Measurements from ENCODE around the gene MORF4L1.
"Not testable (repeated sequence)": the region's sequence is repeated elsewhere in the genome, so short reads cannot be mapped to it uniquely, and the experiment has no call there.

The MORF4L1 gene

DNA sequence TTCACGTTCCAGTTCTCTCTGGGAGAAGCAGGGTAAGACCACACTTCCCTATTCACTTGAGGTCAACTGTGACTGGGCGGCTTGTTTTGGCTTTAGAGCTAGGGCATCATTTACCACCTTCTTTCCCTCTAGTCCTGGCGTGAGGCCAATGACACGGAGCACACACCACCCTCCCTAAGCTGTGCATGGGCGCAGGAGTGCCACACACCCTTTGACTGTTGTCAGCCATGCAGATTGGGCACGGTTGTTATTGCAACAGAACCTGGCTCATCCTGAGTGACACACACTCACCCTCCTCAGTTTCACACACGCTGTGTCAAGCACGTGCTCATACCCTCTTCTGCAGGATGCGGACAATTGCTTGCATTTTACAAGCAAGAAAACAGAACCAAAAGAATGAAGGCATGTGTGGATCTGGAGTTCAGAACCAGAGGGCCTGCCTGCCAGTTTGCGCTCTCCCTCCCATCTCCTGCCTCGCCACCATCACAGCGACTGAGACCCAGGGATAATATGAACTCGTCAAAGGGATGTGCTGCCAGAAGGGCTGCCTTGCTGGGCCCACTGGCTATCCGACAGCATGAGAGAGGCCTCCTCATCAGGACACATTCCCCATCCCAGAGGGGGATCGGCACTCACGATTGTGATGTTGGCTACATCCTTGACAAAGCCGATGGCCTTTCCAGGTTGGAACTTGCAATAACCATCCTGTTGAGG, 54.5 kb downstream of the MORF4L1 start:
- DNase-seq, result no peak

DNA sequence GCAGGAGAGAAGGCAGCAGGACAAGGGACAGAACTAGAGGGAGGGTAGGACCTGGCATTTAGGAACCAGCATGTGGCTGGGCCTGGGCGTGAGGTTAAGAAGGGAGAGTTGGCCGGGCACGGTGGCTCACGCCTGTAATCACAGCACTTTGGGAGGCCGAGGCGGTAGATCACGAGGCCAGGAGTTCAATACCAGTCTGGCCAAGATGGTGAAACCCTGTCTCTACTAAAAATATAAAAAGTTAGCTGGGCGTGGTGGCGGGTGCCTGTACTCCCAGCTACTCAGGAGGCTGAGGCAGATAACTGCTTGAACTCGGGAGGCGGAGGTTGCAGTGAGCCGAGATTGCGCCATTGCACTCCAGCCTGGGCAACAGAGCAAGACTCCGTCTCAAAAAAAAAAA, 55.5 kb downstream of the MORF4L1 start:
- not testable (repeated sequence) for DNase-seq

GRCh38 chr15:78928616-78929093, 56.0 kb downstream of the MORF4L1 start:
- DNase-seq, result no peak

DNA sequence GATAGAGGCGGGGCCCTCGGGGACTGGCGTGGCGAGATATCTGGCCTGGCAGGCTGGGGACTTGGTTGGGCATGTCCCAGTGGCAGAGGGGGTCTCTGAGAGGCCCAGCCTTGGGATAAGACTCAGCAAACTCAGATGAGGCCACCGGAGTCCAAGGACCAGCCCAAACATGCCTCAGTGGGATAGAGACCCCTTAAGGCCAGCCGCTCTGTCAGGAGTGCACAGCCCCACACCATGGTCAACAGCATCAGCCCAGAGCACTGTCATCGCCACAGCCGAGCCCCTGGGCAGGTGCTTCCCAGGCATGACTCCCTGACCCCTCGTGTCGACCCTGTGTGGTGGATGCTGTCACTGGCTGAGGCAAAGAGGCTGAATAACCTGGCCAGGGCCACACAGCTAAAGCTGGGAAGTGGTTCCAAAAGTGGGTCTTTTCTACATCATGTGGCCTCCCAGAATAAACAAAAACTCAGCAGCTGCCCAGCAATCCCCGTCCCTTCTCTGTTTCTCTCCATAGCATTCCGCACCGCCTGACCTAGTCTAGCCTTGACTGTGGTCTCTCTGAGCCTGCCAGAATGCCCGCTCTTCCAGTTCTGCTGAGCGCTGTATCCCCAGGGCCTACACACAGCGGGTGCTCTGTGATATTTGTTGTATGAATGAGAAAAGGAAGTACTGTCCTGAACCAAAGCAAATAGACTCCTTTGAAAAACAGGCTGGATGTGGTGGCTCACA, 57.0 kb downstream of the MORF4L1 start:
- DNase-seq, result no peak

DNA sequence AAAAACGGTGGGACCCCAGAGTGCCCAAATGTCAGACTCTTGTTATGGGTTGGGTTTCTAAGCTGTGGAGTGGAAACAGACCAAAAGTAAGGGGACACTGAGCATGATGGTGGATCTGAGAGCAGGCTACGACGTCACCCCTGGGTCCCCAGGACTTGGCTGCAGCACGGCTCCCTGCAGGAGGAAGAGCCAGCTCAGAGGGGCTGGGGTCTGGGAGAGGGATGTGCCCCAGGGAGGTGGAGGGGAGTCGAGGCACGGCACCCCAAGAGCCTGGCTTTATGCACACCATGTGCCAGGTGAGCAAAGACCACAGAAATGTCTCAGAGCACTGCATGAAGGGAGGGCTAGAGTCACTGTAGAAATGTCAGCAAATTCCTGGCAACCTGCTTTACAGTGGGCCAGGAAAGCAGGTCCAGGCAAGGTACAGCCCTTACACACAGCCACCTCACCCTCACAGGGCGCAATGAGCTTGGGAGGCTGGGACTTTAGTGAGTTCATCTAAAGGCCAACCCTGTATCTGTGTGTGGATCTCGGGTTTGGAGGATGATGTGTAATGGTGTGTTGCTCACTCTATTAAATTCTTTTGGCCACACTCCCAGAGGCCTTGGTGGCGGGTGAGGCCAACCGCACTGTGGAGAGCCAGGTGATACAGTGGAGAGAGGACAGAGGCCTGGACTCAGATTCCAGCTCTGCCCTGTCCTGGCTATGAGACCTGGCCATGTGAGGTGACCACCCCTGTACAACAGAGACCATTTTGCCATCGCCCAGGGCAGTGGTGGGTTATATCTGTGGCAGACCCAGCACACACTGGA, 58.1 kb downstream of the MORF4L1 start:
- DNase-seq, result no peak

DNA sequence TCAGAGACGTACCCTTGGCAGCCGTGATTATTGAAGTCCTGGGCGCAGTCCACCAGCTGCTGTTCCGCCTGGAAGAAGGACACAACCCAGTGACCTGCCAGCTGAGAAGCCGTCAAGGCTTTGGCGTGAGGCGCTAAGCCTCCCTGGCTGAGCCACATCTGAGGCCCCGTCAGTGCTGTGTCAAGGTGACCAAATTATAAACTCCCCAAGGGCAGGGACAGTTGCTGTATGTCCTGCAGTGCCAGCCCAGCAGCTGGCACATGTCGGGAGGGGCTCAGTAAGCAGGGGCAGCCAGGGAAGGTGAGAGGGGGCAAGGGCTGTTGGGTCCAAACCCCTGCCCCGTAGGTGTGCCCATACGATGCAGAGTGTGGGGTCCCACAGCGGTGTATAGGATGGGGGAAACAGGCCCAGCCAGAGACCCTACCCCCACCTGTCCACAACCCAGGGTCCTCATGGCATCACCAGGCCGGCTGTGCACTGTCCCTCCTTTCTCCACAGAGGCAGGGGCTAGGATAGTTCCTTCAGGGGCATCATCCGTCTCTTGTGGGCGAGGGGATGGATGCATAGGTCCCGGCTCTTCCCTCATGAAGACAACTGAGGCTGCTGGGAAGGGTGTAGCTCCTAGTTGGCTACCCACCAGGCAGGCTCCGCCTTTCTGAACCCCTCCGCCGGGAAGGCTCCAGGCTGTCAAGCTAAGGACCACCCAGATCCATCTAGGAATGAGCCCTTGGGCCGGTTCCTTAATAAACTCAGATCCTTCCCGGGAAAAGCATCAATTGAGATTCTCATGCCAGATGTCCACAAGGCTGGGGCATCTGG, 59.0 kb downstream of the MORF4L1 start:
- no peak for DNase-seq

DNA sequence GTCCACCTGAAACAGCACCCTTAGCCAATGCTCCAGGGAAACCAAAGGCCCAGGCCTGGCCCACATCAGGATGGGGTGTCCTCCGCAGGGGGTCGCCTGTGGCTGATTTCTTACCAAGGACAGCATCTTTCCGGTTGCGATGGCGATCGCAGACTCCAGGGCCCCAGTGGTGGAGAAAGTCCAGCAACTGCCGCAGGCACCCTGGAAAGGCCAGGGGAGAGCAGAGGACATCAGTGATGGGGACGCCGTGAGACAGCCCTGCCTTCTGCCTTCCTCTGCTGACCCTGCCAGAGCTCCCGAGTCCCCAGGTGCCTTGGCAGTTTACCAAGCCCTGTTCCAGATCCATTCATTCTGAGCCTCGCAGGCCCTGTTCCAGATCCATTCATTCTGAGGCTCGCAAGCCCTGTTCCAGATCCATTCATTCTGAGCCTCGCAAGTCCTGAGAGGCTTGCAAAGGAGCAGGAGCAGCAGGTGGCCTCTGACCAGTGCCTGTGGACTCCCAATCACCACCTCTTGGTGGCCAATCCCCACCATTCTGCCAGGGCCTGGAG, 59.6 kb downstream of the MORF4L1 start:
- DNase-seq, result no peak

DNA sequence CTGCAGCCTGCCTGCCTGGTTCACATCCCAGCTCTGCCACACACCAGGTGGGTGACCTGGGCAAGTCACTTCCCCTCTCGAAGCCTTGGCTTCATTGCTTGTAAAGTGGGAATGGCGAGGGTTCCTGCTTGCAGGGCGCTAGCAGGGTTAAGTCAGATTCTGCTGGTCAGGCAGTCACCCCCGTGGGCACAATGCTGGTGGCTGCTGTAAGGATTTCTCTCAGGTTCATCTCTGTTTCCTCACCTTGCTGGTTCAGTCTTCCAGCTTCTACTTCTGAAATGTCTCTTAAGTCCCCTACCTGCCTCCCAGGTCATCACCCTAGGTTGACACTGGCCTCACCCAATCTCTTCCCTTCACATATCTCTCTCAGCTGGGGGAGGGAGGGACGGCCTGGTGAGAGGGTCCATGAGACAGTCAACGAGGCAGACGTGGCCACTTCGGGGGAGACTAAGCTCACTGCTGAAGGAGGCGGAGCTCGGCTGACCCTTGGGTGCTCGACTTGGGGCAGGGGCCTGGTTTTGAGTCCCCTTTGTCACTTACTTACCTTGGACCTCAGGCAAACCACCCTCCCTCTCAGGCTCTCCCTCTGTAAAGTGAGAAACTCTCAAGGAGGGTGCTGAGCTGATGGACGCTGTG, 60.6 kb downstream of the MORF4L1 start:
- DNase-seq, result no peak

DNA sequence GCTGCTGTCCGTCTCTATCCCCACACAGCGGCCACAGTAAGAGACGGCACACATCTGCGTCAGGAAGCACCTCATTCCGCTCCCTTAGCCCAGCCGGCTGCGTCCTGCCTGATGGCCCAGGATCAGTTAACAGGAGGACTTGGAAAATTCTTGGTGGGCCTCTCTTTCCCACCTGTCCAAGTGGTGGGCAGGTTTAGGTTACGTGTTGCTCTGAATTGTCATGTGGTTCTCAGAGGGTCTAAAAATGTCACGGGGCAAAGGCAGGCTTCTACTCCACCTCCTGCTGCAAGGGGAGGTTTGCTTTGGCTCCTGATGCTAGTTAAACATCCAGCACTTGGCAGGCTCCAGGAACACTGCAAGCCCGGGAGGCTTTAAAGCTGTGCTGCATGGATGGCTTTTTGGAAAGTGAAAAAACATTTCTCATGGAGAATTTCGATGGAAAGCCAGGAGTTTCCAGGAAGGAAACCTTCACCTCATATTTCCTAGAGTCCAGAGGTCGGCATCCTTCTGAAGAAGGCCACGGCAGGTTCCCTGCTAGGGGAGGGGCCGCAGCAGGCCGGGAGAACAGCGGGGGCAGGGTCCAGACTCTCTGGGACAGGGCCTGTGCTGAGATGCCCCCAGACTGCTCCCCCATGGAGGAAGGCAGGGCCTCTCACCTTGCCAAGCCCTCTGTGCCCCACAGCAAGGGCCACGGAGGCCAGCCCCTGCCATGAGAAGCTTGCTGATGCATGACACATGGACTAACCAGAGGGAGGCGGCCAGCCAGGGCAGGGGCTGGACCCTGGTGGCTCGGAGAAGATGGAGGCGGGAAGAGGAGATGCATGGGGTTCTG, 61.3 kb downstream of the MORF4L1 start:
- no peak for DNase-seq

DNA sequence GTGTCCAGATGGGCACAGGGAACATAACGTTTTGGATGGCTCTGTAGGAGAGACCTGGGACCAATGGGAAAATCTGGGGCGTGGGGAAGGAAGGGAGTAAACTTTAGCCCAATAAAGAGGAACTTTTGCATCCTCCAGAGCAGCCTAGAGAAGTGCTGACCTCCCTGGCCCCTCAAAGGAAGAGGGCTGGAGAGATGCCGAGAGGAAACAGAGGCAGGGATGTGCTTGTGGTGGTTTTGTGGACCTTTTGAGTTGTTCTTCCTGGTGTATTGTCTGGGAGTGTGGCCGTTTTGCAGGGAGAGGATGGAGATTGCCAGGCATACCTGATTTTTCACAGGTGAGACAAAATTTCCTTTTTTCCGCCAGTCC, 61.9 kb downstream of the MORF4L1 start:
- DNase-seq, result no peak

DNA sequence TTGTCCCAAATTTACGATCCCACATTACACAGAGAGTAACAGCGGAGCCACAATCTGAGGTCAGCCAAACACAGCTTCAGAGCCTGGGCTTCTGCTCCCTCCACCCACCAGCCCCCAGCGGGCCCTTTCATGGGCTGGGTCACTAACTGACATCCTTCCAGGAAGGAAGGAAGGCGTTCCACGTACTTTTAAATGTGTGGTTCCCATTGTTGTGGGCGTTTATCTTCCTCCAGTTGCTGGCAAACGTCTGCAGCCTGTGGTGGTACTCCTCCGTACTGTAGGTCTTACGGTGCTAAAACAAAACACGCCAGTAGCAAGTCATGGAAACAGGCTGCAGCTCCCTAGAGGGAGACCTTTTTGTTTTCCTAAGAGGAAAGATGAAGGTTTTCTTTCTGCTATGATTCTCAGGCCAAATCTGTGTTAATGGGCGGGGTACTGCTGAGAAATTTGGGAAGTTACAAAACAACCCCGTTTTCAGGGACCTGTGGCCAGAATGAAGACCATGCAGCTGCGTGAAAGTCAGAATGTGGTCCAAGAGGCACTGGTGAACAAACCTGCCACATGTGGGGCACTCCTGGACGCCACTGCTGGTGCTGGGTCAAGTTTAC, 64.5 kb downstream of the MORF4L1 start:
- no peak for DNase-seq

DNA sequence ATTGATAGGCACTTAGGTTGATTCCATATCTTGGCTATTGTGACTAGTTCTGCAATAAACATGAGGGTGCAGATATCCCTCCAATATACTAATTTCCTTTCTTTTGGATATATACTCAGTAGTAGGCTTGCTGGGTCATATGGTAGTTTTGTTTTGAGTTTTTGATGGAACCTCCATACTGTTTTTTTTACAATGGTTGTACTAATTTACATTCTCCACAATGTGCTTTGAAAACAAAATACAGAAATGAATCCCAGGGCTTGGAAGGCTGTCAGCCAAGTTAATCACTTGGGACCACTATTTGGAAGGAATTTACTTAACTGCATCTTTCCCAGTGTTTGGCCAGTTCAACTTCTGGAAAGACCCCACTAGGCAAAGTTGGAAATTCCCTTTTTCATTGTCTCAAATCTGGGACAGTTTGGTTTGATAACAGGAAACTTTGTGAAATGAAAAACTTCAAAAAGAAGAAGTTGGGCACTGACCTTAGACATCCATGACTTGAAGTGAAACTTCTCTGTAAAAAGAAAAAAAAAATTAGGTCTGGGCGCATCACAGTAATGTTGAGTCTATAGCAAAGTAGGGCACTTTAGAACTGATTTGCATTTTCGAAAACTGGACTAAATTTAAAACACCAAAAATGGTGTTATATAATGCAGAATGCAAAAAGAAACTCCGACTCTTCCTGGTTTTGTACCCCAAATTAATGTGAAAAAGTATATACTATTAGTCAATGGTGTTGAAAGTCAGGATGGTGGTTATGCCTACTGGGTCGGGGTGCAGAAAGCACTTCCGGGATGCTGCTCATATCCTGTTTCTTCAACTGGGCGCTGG, 66.2 kb downstream of the MORF4L1 start:
- DNase-seq, result no peak

DNA sequence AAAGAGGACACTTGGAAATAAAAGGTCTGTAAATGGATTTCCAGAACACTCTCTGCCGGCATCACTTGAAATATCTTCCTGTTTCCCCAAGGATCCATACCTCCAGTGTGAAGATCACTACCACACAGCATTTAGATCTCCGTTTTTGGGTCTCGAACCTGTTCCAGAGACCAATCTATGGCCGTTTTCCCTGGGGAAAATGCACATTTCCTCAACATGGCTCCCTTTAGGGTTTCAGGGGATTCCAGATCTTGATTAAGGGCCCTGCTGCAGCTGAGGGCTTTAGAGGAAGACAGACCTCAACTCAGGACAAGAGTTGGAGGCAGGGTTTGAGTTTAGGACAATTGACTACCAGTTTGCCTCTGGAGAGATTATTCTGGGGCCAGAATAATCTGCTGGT, 70.1 kb downstream of the MORF4L1 start:
- no peak for DNase-seq

- DNase-seq, result no peak
These were observed 71.0 kb downstream of the MORF4L1 start for GRCh38 chr15:78943692-78944091.

DNA sequence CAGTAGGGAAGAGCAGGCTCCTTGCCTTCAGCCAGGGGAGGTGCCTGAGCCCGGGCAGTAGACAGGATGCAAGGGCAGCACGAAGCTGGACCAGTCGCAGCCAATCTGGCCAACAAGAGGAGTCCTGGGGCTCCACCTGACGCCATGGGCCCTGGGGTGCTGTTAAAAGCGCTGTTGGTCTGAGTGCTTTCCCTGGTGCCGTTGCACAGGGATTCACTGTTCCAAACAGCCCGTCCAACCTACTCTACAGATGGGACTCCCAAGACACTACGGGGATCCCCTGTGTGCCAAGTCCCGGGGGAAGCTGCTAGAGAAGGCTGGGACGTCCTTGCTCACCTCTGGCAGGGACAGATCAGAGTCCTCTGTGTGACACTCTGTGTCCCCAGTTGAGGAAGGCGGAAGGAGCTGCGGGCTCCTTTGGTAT, 71.5 kb downstream of the MORF4L1 start:
- DNase-seq, result no peak

- DNase-seq, result peak; percentile 42
These were observed 72.1 kb downstream of the MORF4L1 start, which contains the start of gene CTSH for GRCh38 chr15:78944669-78945407. Gene CTSH (minus strand): TSS chr15:78945046. CDS start chr15:78944981, 65 bp downstream.

- no peak for DNase-seq
These were observed 73.8 kb downstream of the MORF4L1 start for GRCh38 chr15:78946493-78946892.

DNA sequence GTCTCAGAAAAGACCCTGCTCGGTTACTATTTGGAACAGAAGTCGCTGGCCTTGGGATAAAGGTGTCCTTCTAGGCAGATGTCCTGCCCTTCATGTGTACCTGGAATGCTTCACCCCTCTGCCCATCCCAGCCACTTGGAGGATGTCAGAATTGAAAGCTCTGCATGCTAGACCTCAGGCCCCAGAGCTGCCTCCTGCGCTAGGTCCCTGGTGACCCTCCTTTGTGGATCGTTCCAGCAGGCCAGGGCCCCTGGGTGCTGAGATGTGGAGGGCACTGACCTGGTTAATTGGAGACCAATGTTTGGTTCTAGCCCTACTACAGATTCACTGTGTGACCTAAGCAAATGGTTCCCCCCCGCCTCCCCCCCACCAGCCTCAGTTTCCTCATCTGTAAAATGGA, 74.8 kb downstream of the MORF4L1 start:
- DNase-seq, result no peak
